Measurements from ENCODE around the gene RRAS2.
A peak's percentile ranks its signal among the peaks of the same experiment; 100 is the strongest.
"Not testable (repeated sequence)": the region's sequence is repeated elsewhere in the genome, so short reads cannot be mapped to it uniquely, and the experiment has no call there.

The RRAS2 gene

GRCh38 chr11:14370496-14370895 lies 11.5 kb upstream of the RRAS2 start:
- no peak for DNase-seq

- DNase-seq, result no peak
Measured at GRCh38 chr11:14369598-14369997, 10.6 kb upstream of the RRAS2 start.

GRCh38 chr11:14366936-14367335 lies 8.0 kb upstream of the RRAS2 start:
- DNase-seq, result no peak

GRCh38 chr11:14364322-14364721 lies 5.3 kb upstream of the RRAS2 start:
- no peak for DNase-seq

- DNase-seq, result no peak
Measured at GRCh38 chr11:14362611-14363010, 3.6 kb upstream of the RRAS2 start.

GRCh38 chr11:14361951-14362350 lies 3.0 kb upstream of the RRAS2 start:
- DNase-seq, result no peak

GRCh38 chr11:14360976-14361375 lies 2.0 kb upstream of the RRAS2 start:
- DNase-seq, result no peak

GRCh38 chr11:14359501-14360031 lies 583 bp upstream of the RRAS2 start:
- DNase-seq, result no peak

GRCh38 chr11:14357881-14358728 lies 878 bp downstream of the RRAS2 start:
- DNase-seq, result peak; percentile 30

- no peak for DNase-seq
Measured at GRCh38 chr11:14356342-14356741, 2.6 kb downstream of the RRAS2 start.

- not testable (repeated sequence) for DNase-seq
Measured at GRCh38 chr11:14354604-14355003, 4.4 kb downstream of the RRAS2 start.

- no peak for DNase-seq
Measured at GRCh38 chr11:14350716-14351238, 8.2 kb downstream of the RRAS2 start.

GRCh38 chr11:14350215-14350614 lies 8.8 kb downstream of the RRAS2 start:
- DNase-seq, result no peak

- peak; percentile 21 for DNase-seq
Measured at GRCh38 chr11:14347991-14348390, 11.0 kb downstream of the RRAS2 start.

- no peak for DNase-seq
Measured at GRCh38 chr11:14347494-14347893, 11.5 kb downstream of the RRAS2 start.

- no peak for DNase-seq
Measured at GRCh38 chr11:14346303-14346955, 12.6 kb downstream of the RRAS2 start.

GRCh38 chr11:14345668-14346067 lies 13.3 kb downstream of the RRAS2 start:
- no peak for DNase-seq

GRCh38 chr11:14345016-14345415 lies 14.0 kb downstream of the RRAS2 start:
- DNase-seq, result not testable (repeated sequence)

GRCh38 chr11:14342906-14343305 lies 16.1 kb downstream of the RRAS2 start:
- no peak for DNase-seq

- no peak for DNase-seq
Measured at GRCh38 chr11:14341968-14342367, 17.0 kb downstream of the RRAS2 start.

- DNase-seq, result no peak
Measured at GRCh38 chr11:14340721-14341120, 18.3 kb downstream of the RRAS2 start.

GRCh38 chr11:14339356-14339755 lies 19.6 kb downstream of the RRAS2 start:
- no peak for DNase-seq

GRCh38 chr11:14336507-14337503 lies 22.2 kb downstream of the RRAS2 start:
- DNase-seq, result no peak
